Right cardiac atrium (tissue), 5 donors: ENCODE data around the gene DNAJC7. TPM values are rescaled to one million over a fixed set of nuclear protein-coding genes. Genes with fewer than 3 reads are reported as not detected.

ENCODE experiments used
- ATAC-seq, 2 donors: fragments of 200-7000 bp; cut with Tn5 transposase; one replicate each; pipeline versions ENCODE4 v1.8.0 to v1.9.1; 2020; ENCODE audit warnings: moderate library complexity in 2 of 2, mild to moderate bottlenecking in 1 of 2
- DNase-seq, 3 donors: peaks; one replicate each; pipeline ENCODE4 v3.0.0-alpha.2; 2020
- H3K27ac ChIP-seq: one replicate; pipeline ENCODE4 v1.5.1; 2013; ENCODE audit warnings: mild to moderate bottlenecking, low read length, control low read depth, moderate library complexity
- H3K27me3 ChIP-seq: one replicate; pipeline ENCODE4 v1.6.1; 2013; ENCODE audit not compliant: control insufficient read depth, insufficient read depth
- H3K4me1 ChIP-seq: one replicate; pipeline ENCODE4 v1.6.1; 2013; ENCODE audit warnings: low read length; ENCODE audit not compliant: control insufficient read depth, insufficient read depth
- H3K4me3 ChIP-seq: one replicate; pipeline ENCODE4 v1.5.1; 2013; ENCODE audit warnings: low read length, control low read depth
- H3K9me3 ChIP-seq: one replicate; pipeline ENCODE4 v1.6.1; 2013; ENCODE audit warnings: low read length; ENCODE audit not compliant: control insufficient read depth
- WGBS: extraction: QIAGEN DNeasy Blood & Tissue Kit; methylation state at CpG from one replicate; pipeline ENCODE4 v1.1.7; 2013; 5-methylcytosine and 5-hydroxymethylcytosine counted together
- intact Hi-C, 4 donors: fragments of 100-400 bp; cut with DNase I; formaldehyde crosslinking; loops; one replicate each; pipeline versions ENCODE4 v1.11.0 to v1.14.0; 2022 to 2023
- polyA plus RNA-seq: library from polyadenylated mRNA; stranded (reverse); fragments of 200-250 nt; gene quantifications from one replicate; pipeline ENCODE4 v1.2.3, GENCODE V29; 2013
- total RNA-seq, 4 donors: library from RNA; stranded (reverse); fragmentation: NEBNext Ultra II Directional; extraction: Animal tissue kit (Norgen Biotek cat#: 25700); gene quantifications; one replicate each; pipeline ENCODE4 v1.2.1, GENCODE V29; 2021
- donor health status: healthy with polysubstance abuse.
- donor health status: DM: no; HTN: yes; CAD: no.
- donor health status: DM: no; HTN: no; CAD: no.
- donor health status: DM: no; HTN: yes; CAD: no; lungs with severe emphysema.
- donor health status: DM: yes; HTN: yes; CAD: no.

Gene DNAJC7
- total and polyA plus RNA-seq, 5 donors = 56.2 to 81.5 (median 61.9) TPM

GRCh38 chr17:41957031-41957868 lies 60.0 kb downstream of the DNAJC7 start:
- Histone ChIP-seq H3K27ac (no peak overlapping the region), H3K4me3 (no peak overlapping the region), H3K27me3 (no peaks in the 10 kb centered on the region), H3K9me3 (no peaks in the 10 kb centered on the region), H3K4me1 (no peaks in the 10 kb centered on the region)
- no peak for ATAC-seq
- WGBS = 63% methylated on average over 11 of the region's 11 CpGs
- peak in 1 of 3 donors; percentile 12 for DNase-seq
- intact Hi-C loops = loop anchor here in 1 of 4 donors (10.0 kb wide), 1 partner anchor 222 kb away; the partner anchor contains the start of gene HAP1

GRCh38 chr17:41956522-41956921 lies 60.7 kb downstream of the DNAJC7 start:
- intact Hi-C loops = loop anchor here in 1 of 4 donors (10.0 kb wide), 1 partner anchor 222 kb away; the partner anchor contains the start of gene HAP1
- no peaks in the 10 kb centered on the region for H3K9me3 ChIP-seq
- H3K4me1 ChIP-seq = no peaks in the 10 kb centered on the region
- H3K27me3 ChIP-seq = no peaks in the 10 kb centered on the region
- ATAC-seq = no peak
- no peak overlapping the region for H3K27ac ChIP-seq
- DNase-seq = peak in 1 of 3 donors; percentile 4
- no peak overlapping the region for H3K4me3 ChIP-seq
- 84% methylated on average over 6 of the region's 6 CpGs for WGBS

GRCh38 chr17:41948762-41949460 lies 68.3 kb downstream of the DNAJC7 start:
- intact Hi-C loops = no loop called here
- peak in 1 of 2 donors; percentile 16 for ATAC-seq
- Histone ChIP-seq H3K27ac (no peak overlapping the region), H3K4me1 (no peaks in the 10 kb centered on the region), H3K4me3 (no peak overlapping the region), H3K27me3 (no peaks in the 10 kb centered on the region), H3K9me3 (no peaks in the 10 kb centered on the region)
- DNase-seq = peak in 1 of 3 donors; percentile 11
- 78% methylated on average over 11 of the region's 11 CpGs for WGBS

GRCh38 chr17:41944943-41945342 lies 72.3 kb downstream of the DNAJC7 start:
- no peak overlapping the region for H3K4me3 ChIP-seq
- no peaks in the 10 kb centered on the region for H3K27me3 ChIP-seq
- intact Hi-C loops = no loop called here
- no peak overlapping the region for H3K27ac ChIP-seq
- no peaks in the 10 kb centered on the region for H3K4me1 ChIP-seq
- ATAC-seq = no peak
- no peaks in the 10 kb centered on the region for H3K9me3 ChIP-seq
- WGBS = 78% methylated on average over 3 of the region's 3 CpGs
- DNase-seq = no peak

GRCh38 chr17:41943492-41943891 lies 73.7 kb downstream of the DNAJC7 start:
- H3K9me3 ChIP-seq = no peaks in the 10 kb centered on the region
- intact Hi-C loops = no loop called here
- H3K27me3 ChIP-seq = no peaks in the 10 kb centered on the region
- H3K4me3 ChIP-seq = no peak overlapping the region
- H3K4me1 ChIP-seq = no peaks in the 10 kb centered on the region
- no peak overlapping the region for H3K27ac ChIP-seq
- DNase-seq = no peak
- ATAC-seq = no peak
- 87% methylated on average over 3 of the region's 3 CpGs for WGBS

GRCh38 chr17:41942626-41943373 lies 74.4 kb downstream of the DNAJC7 start:
- peak in 1 of 3 donors; percentile 18 for DNase-seq
- Histone ChIP-seq H3K4me3 (no peak overlapping the region), H3K27me3 (no peaks in the 10 kb centered on the region), H3K4me1 (no peaks in the 10 kb centered on the region), H3K27ac (no peak overlapping the region), H3K9me3 (no peaks in the 10 kb centered on the region)
- intact Hi-C loops = no loop called here
- WGBS = 93% methylated on average over 8 of the region's 8 CpGs
- ATAC-seq = no peak

- ATAC-seq = no peak
- Histone ChIP-seq H3K4me1 (no peaks in the 10 kb centered on the region), H3K27me3 (no peaks in the 10 kb centered on the region), H3K4me3 (no peak overlapping the region), H3K9me3 (no peaks in the 10 kb centered on the region), H3K27ac (no peak overlapping the region)
- intact Hi-C loops = no loop called here
- 90% methylated on average over 5 of the region's 5 CpGs for WGBS
- no peak for DNase-seq
Measured at GRCh38 chr17:41941168-41941567, 76.1 kb downstream of the DNAJC7 start.

- Histone ChIP-seq H3K27me3 (no peaks in the 10 kb centered on the region), H3K4me3 (no peak overlapping the region), H3K4me1 (no peaks in the 10 kb centered on the region), H3K9me3 (no peaks in the 10 kb centered on the region), H3K27ac (no peak overlapping the region)
- ATAC-seq = no peak
- DNase-seq = peak in 1 of 3 donors; percentile 7
- intact Hi-C loops = no loop called here
- WGBS = 85% methylated on average over 6 of the region's 6 CpGs
Measured at GRCh38 chr17:41939693-41940090, 77.5 kb downstream of the DNAJC7 start.

- ATAC-seq (no peak), DNase-seq (peak in 1 of 3 donors; percentile 23)
- Histone ChIP-seq H3K27ac (no peak overlapping the region), H3K4me3 (no peak overlapping the region), H3K9me3 (no peaks in the 10 kb centered on the region), H3K27me3 (no peaks in the 10 kb centered on the region), H3K4me1 (no peaks in the 10 kb centered on the region)
- intact Hi-C loops = no loop called here
- 80% methylated on average over 4 of the region's 4 CpGs for WGBS
Measured at GRCh38 chr17:41939044-41939692, 78.1 kb downstream of the DNAJC7 start.
